LNCAP (cell line): ENCODE data around the gene BARX1.

Experiments used
- CTCF ChIP-seq: fragments of 450-650 bp; IDR thresholded peaks from 2 replicates; pipeline ENCODE4 v1.5.1; 2017; ENCODE audit warnings: mild to moderate bottlenecking

Gene BARX1

GRCh38 chr9:93990448-93990847 lies 35.3 kb upstream of the BARX1 start:
- TF ChIP-seq CTCF, result no peak

GRCh38 chr9:93988056-93988455 lies 32.9 kb upstream of the BARX1 start:
- TF ChIP-seq CTCF, result no peak

- TF ChIP-seq CTCF, result no peak
Observed at GRCh38 chr9:93984860-93985259, 29.7 kb upstream of the BARX1 start.

GRCh38 chr9:93983875-93984274 lies 28.7 kb upstream of the BARX1 start:
- TF ChIP-seq CTCF, result no peak

GRCh38 chr9:93979721-93980120 lies 24.6 kb upstream of the BARX1 start:
- no peak for TF ChIP-seq CTCF

GRCh38 chr9:93978551-93978950 lies 23.4 kb upstream of the BARX1 start:
- TF ChIP-seq CTCF, result no peak

GRCh38 chr9:93976973-93977372 lies 21.8 kb upstream of the BARX1 start:
- no peak for TF ChIP-seq CTCF

GRCh38 chr9:93976081-93976480 lies 20.9 kb upstream of the BARX1 start:
- TF ChIP-seq CTCF, result no peak
